NCI-H2227 treated with DMSO at 0.1 percent for 48 hours (cell line): ENCODE measurements around the gene FAAH.
A peak's percentile ranks its signal among the peaks of the same experiment; 100 is the strongest.

ENCODE experiments used
- DNase-seq: peaks from one replicate; lab custom pipeline; 2025; lab: John Stamatoyannopoulos, UW

FAAH gene

GRCh38 chr1:46423574-46424240 is 29.6 kb downstream of the FAAH start:
- DNase-seq: no peak

GRCh38 chr1:46424730-46425129 is 30.6 kb downstream of the FAAH start:
- no peak for DNase-seq

- no peak for DNase-seq
Measured at GRCh38 chr1:46425726-46426125, 31.6 kb downstream of the FAAH start.

GRCh38 chr1:46427541-46427940 is 33.4 kb downstream of the FAAH start:
- DNase-seq: no peak

GRCh38 chr1:46429436-46429835 is 35.3 kb downstream of the FAAH start:
- no peak for DNase-seq

- DNase-seq: no peak
Measured at GRCh38 chr1:46431695-46432094, 37.6 kb downstream of the FAAH start.

- DNase-seq: no peak
Measured at GRCh38 chr1:46432781-46433327, 38.7 kb downstream of the FAAH start.

- DNase-seq: no peak
Measured at GRCh38 chr1:46434358-46434757, 40.2 kb downstream of the FAAH start.

- DNase-seq: no peak
Measured at GRCh38 chr1:46436844-46437243, 42.7 kb downstream of the FAAH start.

- DNase-seq: no peak
Measured at GRCh38 chr1:46437723-46438122, 43.6 kb downstream of the FAAH start.

GRCh38 chr1:46438346-46438745 is 44.2 kb downstream of the FAAH start:
- DNase-seq: no peak

GRCh38 chr1:46440478-46440877 is 46.4 kb downstream of the FAAH start:
- no peak for DNase-seq

- DNase-seq: peak; percentile 64
Measured at GRCh38 chr1:46442317-46443161, 48.4 kb downstream of the FAAH start.

GRCh38 chr1:46444466-46444865 is 50.3 kb downstream of the FAAH start:
- DNase-seq: no peak

- DNase-seq: no peak
Measured at GRCh38 chr1:46445773-46446256, 51.7 kb downstream of the FAAH start.

GRCh38 chr1:46446646-46447498 is 52.8 kb downstream of the FAAH start:
- peak; percentile 38 for DNase-seq

GRCh38 chr1:46447499-46448108 is 53.5 kb downstream of the FAAH start:
- DNase-seq: no peak

GRCh38 chr1:46448109-46448911 is 54.2 kb downstream of the FAAH start:
- DNase-seq: peak; percentile 17

GRCh38 chr1:46449223-46450159 is 55.4 kb downstream of the FAAH start:
- DNase-seq: no peak

- DNase-seq: no peak
Measured at GRCh38 chr1:46450160-46450517, 56.0 kb downstream of the FAAH start.
